Measurements from ENCODE around the gene RAB24.

RAB24 gene

DNA sequence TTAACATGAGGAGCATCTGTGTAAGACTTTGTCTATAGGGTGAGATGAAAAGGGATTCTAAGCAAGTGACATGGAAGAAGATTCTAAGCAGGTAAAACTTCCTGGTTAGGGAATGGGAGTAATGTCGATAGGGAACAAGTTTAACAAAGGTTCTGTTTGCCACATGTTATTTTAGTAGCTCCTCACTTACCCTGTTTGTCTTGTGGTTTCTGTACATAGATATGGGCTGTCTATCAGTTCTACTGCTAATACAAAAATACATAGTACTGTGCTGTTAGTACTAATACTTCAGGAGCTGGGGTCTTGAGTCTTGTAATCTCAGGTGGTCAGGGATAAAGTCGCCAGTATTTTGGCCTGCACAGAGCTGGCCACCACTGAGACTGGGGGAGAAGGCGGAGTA is 32.9 kb downstream of the RAB24 start:
- Histone ChIP-seq H3K36me3 (ENCODE audit: control insufficient read depth, insufficient read depth, low read length) (peaks cover 16% of the 10 kb centered on the region), H3K4me3 (replicated peaks; ENCODE audit: low read depth, low read length) (no peak overlapping the region), H3K27me3 (replicated peaks; ENCODE audit: control insufficient read depth, insufficient read depth, low read length) (no peaks in the 10 kb centered on the region)
- TF ChIP-seq, protein P1, sequence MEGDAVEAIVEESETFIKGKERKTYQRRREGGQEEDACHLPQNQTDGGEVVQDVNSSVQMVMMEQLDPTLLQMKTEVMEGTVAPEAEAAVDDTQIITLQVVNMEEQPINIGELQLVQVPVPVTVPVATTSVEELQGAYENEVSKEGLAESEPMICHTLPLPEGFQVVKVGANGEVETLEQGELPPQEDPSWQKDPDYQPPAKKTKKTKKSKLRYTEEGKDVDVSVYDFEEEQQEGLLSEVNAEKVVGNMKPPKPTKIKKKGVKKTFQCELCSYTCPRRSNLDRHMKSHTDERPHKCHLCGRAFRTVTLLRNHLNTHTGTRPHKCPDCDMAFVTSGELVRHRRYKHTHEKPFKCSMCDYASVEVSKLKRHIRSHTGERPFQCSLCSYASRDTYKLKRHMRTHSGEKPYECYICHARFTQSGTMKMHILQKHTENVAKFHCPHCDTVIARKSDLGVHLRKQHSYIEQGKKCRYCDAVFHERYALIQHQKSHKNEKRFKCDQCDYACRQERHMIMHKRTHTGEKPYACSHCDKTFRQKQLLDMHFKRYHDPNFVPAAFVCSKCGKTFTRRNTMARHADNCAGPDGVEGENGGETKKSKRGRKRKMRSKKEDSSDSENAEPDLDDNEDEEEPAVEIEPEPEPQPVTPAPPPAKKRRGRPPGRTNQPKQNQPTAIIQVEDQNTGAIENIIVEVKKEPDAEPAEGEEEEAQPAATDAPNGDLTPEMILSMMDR (IDR thresholded peaks at IDR 0.05; ENCODE audit: insufficient read depth, low read length, poor library complexity, severe bottlenecking) = no peak
- DNase-seq (ENCODE audit: extremely low read depth, insufficient read length) = no peak

DNA sequence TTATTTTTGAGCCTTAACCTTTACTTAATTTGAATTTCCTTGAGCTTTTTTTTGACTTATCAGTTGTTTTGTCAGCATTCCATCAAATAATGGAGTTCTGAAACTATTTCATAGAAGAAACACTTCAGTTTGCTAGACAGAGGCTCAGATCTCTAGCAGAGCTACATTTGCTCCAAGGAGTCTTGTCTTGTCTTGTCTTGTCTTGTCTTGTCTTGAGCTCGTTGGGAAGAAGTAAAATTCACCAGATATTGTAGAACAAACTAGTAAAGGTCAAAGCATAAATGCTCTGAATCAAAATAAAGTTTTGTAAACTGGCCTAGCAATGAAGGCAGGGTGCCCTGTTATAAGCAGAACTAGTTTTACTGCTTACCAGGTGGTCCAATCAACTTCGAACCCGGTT is 33.5 kb downstream of the RAB24 start:
- Histone ChIP-seq H3K36me3 (ENCODE audit: control insufficient read depth, insufficient read depth, low read length) (peaks cover 16% of the 10 kb centered on the region), H3K4me3 (replicated peaks; ENCODE audit: low read depth, low read length) (no peak overlapping the region), H3K27me3 (replicated peaks; ENCODE audit: control insufficient read depth, insufficient read depth, low read length) (no peaks in the 10 kb centered on the region)
- DNase-seq (ENCODE audit: extremely low read depth, insufficient read length) = no peak
- TF ChIP-seq, protein P1 (IDR thresholded peaks at IDR 0.05; ENCODE audit: insufficient read depth, low read length, poor library complexity, severe bottlenecking) = no peak

DNA sequence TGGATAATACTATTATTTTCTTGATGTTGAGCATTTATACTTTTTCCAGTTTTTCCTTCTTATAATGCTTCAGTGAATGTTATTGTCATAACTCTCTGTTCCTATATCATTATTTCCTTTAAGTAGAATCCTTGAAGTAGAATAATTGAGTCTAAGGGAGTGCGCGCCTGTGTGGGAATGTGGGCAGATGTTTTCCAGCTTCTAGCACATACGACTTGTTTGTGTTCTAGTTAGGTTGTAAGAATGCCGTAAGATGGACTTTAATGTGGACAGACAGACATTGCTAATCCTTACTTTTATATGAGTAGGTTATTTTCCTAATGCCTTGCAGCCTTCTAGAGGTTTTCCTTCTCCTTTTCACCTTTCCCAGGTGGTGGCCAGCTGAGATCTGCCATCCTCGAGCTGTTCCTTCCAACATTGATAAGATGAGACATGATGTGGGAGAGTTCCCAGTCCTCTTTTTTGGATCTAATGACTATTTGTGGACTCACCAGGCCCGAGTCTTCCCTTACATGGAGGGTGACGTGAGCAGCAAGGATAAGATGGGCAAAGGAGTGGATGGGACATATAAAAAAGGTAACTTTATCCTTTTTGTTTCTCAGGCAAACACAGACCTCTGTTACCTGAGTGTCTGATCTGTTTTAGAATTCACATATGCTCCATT is 34.2 kb downstream of the RAB24 start:
- DNase-seq (ENCODE audit: extremely low read depth, insufficient read length) = no peak
- TF ChIP-seq, protein P1 (IDR thresholded peaks at IDR 0.05; ENCODE audit: insufficient read depth, low read length, poor library complexity, severe bottlenecking) = no peak
- Histone ChIP-seq H3K4me3 (replicated peaks; ENCODE audit: low read depth, low read length) (no peak overlapping the region), H3K36me3 (ENCODE audit: control insufficient read depth, insufficient read depth, low read length) (peaks cover 16% of the 10 kb centered on the region), H3K27me3 (replicated peaks; ENCODE audit: control insufficient read depth, insufficient read depth, low read length) (no peaks in the 10 kb centered on the region)

DNA sequence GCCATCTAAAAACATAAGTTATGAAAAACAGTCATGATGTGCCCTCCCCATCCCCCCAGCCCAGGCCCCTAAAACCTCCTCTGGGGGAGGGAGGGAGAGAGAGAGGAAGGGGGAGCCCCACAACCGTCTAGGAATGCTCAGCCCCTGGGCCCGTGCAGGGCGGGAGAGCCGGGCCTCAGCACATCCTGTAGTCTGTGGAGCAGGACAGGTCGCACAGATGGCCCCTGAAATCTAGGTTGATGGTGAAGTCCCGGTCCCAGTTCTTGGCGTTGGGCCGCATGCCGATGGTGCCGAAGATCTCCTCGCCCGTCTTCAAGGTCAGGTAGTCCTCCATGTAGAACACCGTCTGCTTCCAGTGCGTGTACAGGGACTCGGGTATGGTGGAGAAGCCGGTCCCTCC is 38.1 kb downstream of the RAB24 start:
- no peaks in the 10 kb centered on the region for H3K27me3 ChIP-seq (replicated peaks; ENCODE audit: control insufficient read depth, insufficient read depth, low read length)
- peaks cover 12% of the 10 kb centered on the region for H3K36me3 ChIP-seq (ENCODE audit: control insufficient read depth, insufficient read depth, low read length)
- no peak for DNase-seq (ENCODE audit: extremely low read depth, insufficient read length)
- no peak overlapping the region for H3K4me3 ChIP-seq (replicated peaks; ENCODE audit: low read depth, low read length)
- TF ChIP-seq, protein P1 (IDR thresholded peaks at IDR 0.05; ENCODE audit: insufficient read depth, low read length, poor library complexity, severe bottlenecking) = no peak

DNA sequence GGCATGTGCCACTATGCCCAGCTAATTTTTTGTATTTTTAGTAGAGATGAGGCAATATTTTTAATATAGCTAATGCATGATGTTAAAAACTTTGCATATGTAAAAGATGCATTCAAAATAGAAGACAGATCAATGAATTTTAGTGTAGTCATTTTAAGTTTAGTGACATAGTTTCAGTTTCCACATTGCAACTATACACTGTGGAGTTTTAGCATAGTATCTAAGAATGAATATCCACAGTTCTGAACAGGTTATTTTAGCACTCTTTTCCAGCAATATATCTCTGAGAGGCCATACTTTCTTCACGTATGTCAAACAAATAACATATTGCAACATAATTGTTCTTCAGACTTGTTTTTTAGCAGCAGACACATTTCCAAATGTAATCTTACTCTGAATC is 39.3 kb downstream of the RAB24 start:
- Histone ChIP-seq H3K4me3 (replicated peaks; ENCODE audit: low read depth, low read length) (no peak overlapping the region), H3K27me3 (replicated peaks; ENCODE audit: control insufficient read depth, insufficient read depth, low read length) (no peaks in the 10 kb centered on the region), H3K36me3 (ENCODE audit: control insufficient read depth, insufficient read depth, low read length) (peaks cover 5% of the 10 kb centered on the region)
- no peak for DNase-seq (ENCODE audit: extremely low read depth, insufficient read length)
- TF ChIP-seq, protein P1 (IDR thresholded peaks at IDR 0.05; ENCODE audit: insufficient read depth, low read length, poor library complexity, severe bottlenecking) = no peak

DNA sequence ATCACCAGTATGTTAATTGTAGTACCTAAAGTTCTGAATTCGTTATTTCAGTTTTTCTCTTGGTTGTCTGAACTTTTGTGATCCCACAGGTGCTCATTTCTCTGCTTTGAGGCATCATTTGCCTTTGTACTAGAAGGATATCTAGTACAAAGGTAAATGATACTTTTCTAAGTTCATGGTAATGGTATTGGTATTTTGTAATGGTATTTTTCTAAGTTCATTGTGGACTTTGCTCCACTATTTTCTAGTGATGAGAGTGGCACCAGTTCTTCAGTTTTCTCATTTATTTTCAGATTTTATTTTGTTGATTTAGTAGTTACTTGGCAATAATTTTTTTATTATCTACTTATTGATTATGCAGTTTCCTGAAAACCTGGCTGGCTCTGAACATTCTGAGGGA is 42.0 kb downstream of the RAB24 start:
- TF ChIP-seq, protein P1 (IDR thresholded peaks at IDR 0.05; ENCODE audit: insufficient read depth, low read length, poor library complexity, severe bottlenecking) = no peak
- Histone ChIP-seq H3K36me3 (ENCODE audit: control insufficient read depth, insufficient read depth, low read length) (peaks cover 5% of the 10 kb centered on the region), H3K27me3 (replicated peaks; ENCODE audit: control insufficient read depth, insufficient read depth, low read length) (no peaks in the 10 kb centered on the region), H3K4me3 (replicated peaks; ENCODE audit: low read depth, low read length) (no peak overlapping the region)
- DNase-seq (ENCODE audit: extremely low read depth, insufficient read length) = no peak
